NCI-H128 (cell line): Measurements from ENCODE around the gene MATR3.

Experiments
- DNase-seq: peaks from one replicate; lab custom pipeline; 2025; ENCODE audit not compliant: unreplicated experiment; lab: John Stamatoyannopoulos, UW

Gene MATR3

GRCh38 chr5:139271201-139272027 lies 22.1 kb upstream of the MATR3 start:
- DNase-seq, result no peak

- DNase-seq, result no peak
These were observed 20.8 kb upstream of the MATR3 start for GRCh38 chr5:139272471-139273321.

GRCh38 chr5:139273322-139273571 lies 20.3 kb upstream of the MATR3 start:
- no peak for DNase-seq

GRCh38 chr5:139273572-139274289 lies 19.8 kb upstream of the MATR3 start:
- peak; percentile 42 for DNase-seq

- DNase-seq, result no peak
These were observed 18.0 kb upstream of the MATR3 start for GRCh38 chr5:139275536-139275935.

GRCh38 chr5:139275956-139276355 lies 17.6 kb upstream of the MATR3 start:
- DNase-seq, result no peak

- no peak for DNase-seq
These were observed 17.1 kb upstream of the MATR3 start for GRCh38 chr5:139276426-139276825.

- DNase-seq, result no peak
These were observed 16.4 kb upstream of the MATR3 start for GRCh38 chr5:139277171-139277570.

- no peak for DNase-seq
These were observed 14.8 kb upstream of the MATR3 start for GRCh38 chr5:139278540-139279274.

- DNase-seq, result no peak
These were observed 11.4 kb upstream of the MATR3 start for GRCh38 chr5:139282197-139282557.

GRCh38 chr5:139283252-139284166 lies 10.0 kb upstream of the MATR3 start:
- no peak for DNase-seq

GRCh38 chr5:139284295-139284694 lies 9.2 kb upstream of the MATR3 start:
- no peak for DNase-seq

GRCh38 chr5:139285651-139286392 lies 7.7 kb upstream of the MATR3 start:
- no peak for DNase-seq

- DNase-seq, result no peak
These were observed 5.5 kb upstream of the MATR3 start for GRCh38 chr5:139287890-139288635.

GRCh38 chr5:139291051-139291450 lies 2.5 kb upstream of the MATR3 start:
- DNase-seq, result no peak

GRCh38 chr5:139293202-139293506 lies 386 bp upstream of the MATR3 start:
- no peak for DNase-seq

- no peak for DNase-seq
These were observed 1.0 kb downstream of the MATR3 start for GRCh38 chr5:139294374-139295165.
